ENCODE results near the gene GPRC5B.

Gene GPRC5B

DNA sequence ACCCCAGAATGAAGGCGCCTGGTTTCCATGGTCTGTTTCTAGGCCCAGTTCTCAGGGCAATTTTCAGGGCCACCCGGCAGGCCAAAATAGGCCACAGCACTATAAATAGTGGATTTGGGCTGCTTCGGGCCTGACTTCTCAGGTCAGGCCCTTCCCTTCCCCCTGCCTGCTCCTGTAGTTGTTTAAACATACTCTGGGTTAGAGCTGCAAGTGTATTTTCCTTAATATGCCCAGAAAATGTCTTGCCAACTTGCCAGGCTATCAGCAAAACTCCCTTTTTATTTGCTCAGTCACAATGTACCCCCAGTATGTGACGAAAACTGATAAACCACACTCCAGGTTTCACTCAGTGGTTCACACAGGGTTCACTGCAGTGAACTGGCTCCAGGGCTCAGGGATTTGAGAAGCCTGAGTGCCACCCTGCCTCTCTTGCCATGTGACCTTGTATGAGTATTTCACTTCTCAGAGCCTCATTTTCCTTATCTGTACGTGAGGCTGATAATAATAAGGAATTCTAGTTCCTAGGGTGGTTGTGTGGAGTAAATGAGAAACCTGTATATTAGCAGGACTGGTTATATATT is 76.5 kb downstream of the GPRC5B start:
- Histone ChIP-seq H3K79me2 (ENCODE audit: insufficient read depth, low read length) (no peaks in the 10 kb centered on the region), H2AFZ (ENCODE audit: low read length) (no peak overlapping the region), H3K4me1 (ENCODE audit: insufficient read depth, low read length, poor library complexity, severe bottlenecking) (no peaks in the 10 kb centered on the region), H3K4me2 (ENCODE audit: low read depth, low read length, poor library complexity, severe bottlenecking) (no peak overlapping the region), H4K20me1 (ENCODE audit: insufficient read depth, low read length, poor library complexity, severe bottlenecking) (no peaks in the 10 kb centered on the region), H3K9me3 (ENCODE audit: insufficient read depth, low read depth, low read length) (0 out of 2 replicates have a peak, but pooled peaks cover 3% of the 10 kb centered on the region), H3K36me3 (ENCODE audit: insufficient read depth, low read length) (no peaks in the 10 kb centered on the region), H3K27me3 (ENCODE audit: insufficient read depth, low read length, poor library complexity, severe bottlenecking) (no peaks in the 10 kb centered on the region), H3F3A (ENCODE audit: low read depth) (no peaks in the 10 kb centered on the region), H3K9ac (ENCODE audit: low read depth, low read length, poor library complexity, severe bottlenecking) (no peak overlapping the region), H3K4me3 (ENCODE audit: low read length, poor library complexity, severe bottlenecking) (no peak overlapping the region), H3K9me2 (replicated peaks; ENCODE audit: low read depth, low read length) (no peaks in the 10 kb centered on the region)
- no peak for TF ChIP-seq EZH2phosphoT487 (IDR thresholded peaks at IDR 0.05; ENCODE audit: borderline replicate concordance)
- TF ChIP-seq, protein P1, sequence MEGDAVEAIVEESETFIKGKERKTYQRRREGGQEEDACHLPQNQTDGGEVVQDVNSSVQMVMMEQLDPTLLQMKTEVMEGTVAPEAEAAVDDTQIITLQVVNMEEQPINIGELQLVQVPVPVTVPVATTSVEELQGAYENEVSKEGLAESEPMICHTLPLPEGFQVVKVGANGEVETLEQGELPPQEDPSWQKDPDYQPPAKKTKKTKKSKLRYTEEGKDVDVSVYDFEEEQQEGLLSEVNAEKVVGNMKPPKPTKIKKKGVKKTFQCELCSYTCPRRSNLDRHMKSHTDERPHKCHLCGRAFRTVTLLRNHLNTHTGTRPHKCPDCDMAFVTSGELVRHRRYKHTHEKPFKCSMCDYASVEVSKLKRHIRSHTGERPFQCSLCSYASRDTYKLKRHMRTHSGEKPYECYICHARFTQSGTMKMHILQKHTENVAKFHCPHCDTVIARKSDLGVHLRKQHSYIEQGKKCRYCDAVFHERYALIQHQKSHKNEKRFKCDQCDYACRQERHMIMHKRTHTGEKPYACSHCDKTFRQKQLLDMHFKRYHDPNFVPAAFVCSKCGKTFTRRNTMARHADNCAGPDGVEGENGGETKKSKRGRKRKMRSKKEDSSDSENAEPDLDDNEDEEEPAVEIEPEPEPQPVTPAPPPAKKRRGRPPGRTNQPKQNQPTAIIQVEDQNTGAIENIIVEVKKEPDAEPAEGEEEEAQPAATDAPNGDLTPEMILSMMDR (conservative IDR thresholded peaks at IDR 0.05; ENCODE audit: low read length) = no peak
